HCT116 (cell line): ENCODE data around the gene NAA11. TPM values are rescaled to one million over a fixed set of nuclear protein-coding genes. Genes with fewer than 3 reads are reported as not detected.

Source experiments
- ATAC-seq: fragments of 200-7000 bp; cut with Tn5 transposase; 2 replicates; pipeline ENCODE4 v1.9.1; 2020; ENCODE audit warnings: mild to moderate bottlenecking, moderate library complexity
- BruUV-seq: library from RNA; stranded (reverse); fragments of 400-500 nt; replicated peaks from 2 replicates; lab custom pipeline; 2021; lab: Mats Ljungman, UMichigan
- CTCF ChIA-PET: fragments of 300-600 bp; sonication (Branson Sonifier 250); formaldehyde crosslinking; loops from one replicate; lab custom pipeline; 2021; ENCODE audit warnings: antibody characterized with exemption; lab: Charles Lee
- POLR2A ChIA-PET: fragments of 300-600, 350-600 bp; sonication (Branson Sonifier 250); formaldehyde crosslinking; loops from one replicate; lab custom pipeline; 2021; ENCODE audit warnings: antibody characterized with exemption; lab: Charles Lee
- RAD21 ChIA-PET, 2 experiments: fragments of 300-600 bp; sonication (Branson Sonifier 250); formaldehyde crosslinking; loops; one replicate each; lab custom pipeline; 2023; ENCODE audit warnings: low total read pairs in 2 of 2; ENCODE audit not compliant: uncharacterized antibody in 2 of 2, unreplicated experiment in 2 of 2, low non-redundant PET in 1 of 2; lab: Charles Lee
- DNase-seq: peaks from one replicate; pipeline ENCODE4 v3.0.0-alpha.2; 2010; ENCODE audit warnings: low read depth, low spot score
- H2AFZ ChIP-seq: fragments of 200-600 bp; shearing (Covaris generic), sonication (generic); 2 replicates; pipeline ENCODE4 v1.6.1; 2017; ENCODE audit warnings: low read depth, mixed run types, mixed read lengths, antibody characterized with exemption, low read length; ENCODE audit not compliant: poor library complexity, severe bottlenecking
- H3K27ac ChIP-seq: 2 replicates; pipeline ENCODE4 v1.5.1; 2012; ENCODE audit warnings: low read depth, low read length
- H3K27me3 ChIP-seq: fragments of 200-600 bp; sonication (generic); 2 replicates; pipeline ENCODE4 v1.6.1; 2016; ENCODE audit warnings: mixed run types, low read length, mixed read lengths; ENCODE audit not compliant: insufficient read depth
- H3K36me3 ChIP-seq, 2 experiments: fragments of 200-500 bp in 1 of 2; fragments of 200-600 bp in 1 of 2; sonication (Bioruptor generic) in 1 of 2; sonication (generic) in 1 of 2; 2 replicates each; pipeline versions ENCODE4 v1.5.1 to v1.6.1; 2014 to 2016; ENCODE audit warnings: low read length in 2 of 2, inconsistent platforms in 1 of 2, mixed read lengths in 1 of 2, mixed run types in 1 of 2; ENCODE audit not compliant: insufficient read depth in 2 of 2, control insufficient read depth in 1 of 2
- H3K4me1 ChIP-seq, 2 experiments: fragments of 200-600 bp in 1 of 2; sonication (generic) in 1 of 2; 2 replicates each; pipeline versions ENCODE4 v1.5.1 to v1.6.1; 2012 to 2017; ENCODE audit warnings: low read length in 2 of 2, inconsistent platforms in 1 of 2, mild to moderate bottlenecking in 1 of 2, mixed read lengths in 1 of 2, mixed run types in 1 of 2, moderate library complexity in 1 of 2; ENCODE audit not compliant: insufficient read depth in 2 of 2, control insufficient read depth in 1 of 2
- H3K4me2 ChIP-seq: fragments of 200-600 bp; sonication (generic); 2 replicates; pipeline ENCODE4 v1.6.1; 2017; ENCODE audit warnings: mixed run types, low read length, mixed read lengths
- H3K4me3 ChIP-seq, 2 experiments: fragments of 200-600 bp in 1 of 2; sonication (generic) in 1 of 2; replicated peaks in 1 of 2; 2 replicates each; pipeline ENCODE4 v1.5.1; 2011 to 2016; ENCODE audit warnings: low read length in 2 of 2, control low read depth in 1 of 2, low read depth in 1 of 2, mild to moderate bottlenecking in 1 of 2, mixed read lengths in 1 of 2, mixed run types in 1 of 2
- H3K79me2 ChIP-seq: fragments of 200-600 bp; sonication (generic); 2 replicates; pipeline ENCODE4 v1.6.1; 2017; ENCODE audit warnings: mild to moderate bottlenecking, mixed run types, low read length, moderate library complexity, mixed read lengths; ENCODE audit not compliant: insufficient read depth
- H3K9ac ChIP-seq: fragments of 200-600 bp; sonication (generic); 2 replicates; pipeline ENCODE4 v1.6.1; 2016; ENCODE audit warnings: low read length, mixed read lengths
- H3K9me2 ChIP-seq: fragments of 200-600 bp; sonication (generic), shearing (Covaris generic); 2 replicates; pipeline ENCODE4 v1.6.1; 2017; ENCODE audit warnings: mixed run types, mild to moderate bottlenecking, moderate library complexity; ENCODE audit not compliant: insufficient read depth
- H3K9me3 ChIP-seq, 2 experiments: fragments of 200-500 bp in 1 of 2; fragments of 200-600 bp in 1 of 2; sonication (Bioruptor generic) in 1 of 2; sonication (generic) in 1 of 2; 2 replicates each; pipeline ENCODE4 v1.6.1; 2014 to 2017; ENCODE audit warnings: low read length in 2 of 2, mixed read lengths in 2 of 2, inconsistent platforms in 1 of 2, low read depth in 1 of 2, mild to moderate bottlenecking in 1 of 2, mixed run types in 1 of 2, moderate library complexity in 1 of 2; ENCODE audit not compliant: control insufficient read depth in 1 of 2, insufficient read depth in 1 of 2
- H4K20me1 ChIP-seq: fragments of 200-600 bp; sonication (generic), shearing (Covaris generic); 2 replicates; pipeline ENCODE4 v1.6.1; 2017; ENCODE audit warnings: mixed run types, mild to moderate bottlenecking, moderate library complexity; ENCODE audit not compliant: insufficient read depth
- EGR1 ChIP-seq: IDR thresholded peaks from 2 replicates; pipeline ENCODE4 v1.6.1; 2012; ENCODE audit warnings: low read depth
- ELF1 ChIP-seq: IDR thresholded peaks from 2 replicates; pipeline ENCODE4 v1.6.1; 2012; ENCODE audit warnings: low read depth, borderline replicate concordance
- EZH2 ChIP-seq: fragments of 200-600 bp; sonication (generic); IDR thresholded peaks from 2 replicates; pipeline ENCODE4 v1.6.1; 2017; ENCODE audit warnings: antibody characterized with exemption, mixed run types
- EZH2phosphoT487 ChIP-seq: fragments of 200-600 bp; IDR thresholded peaks from 2 replicates; pipeline ENCODE4 v1.6.1; 2018; ENCODE audit warnings: antibody characterized with exemption, borderline replicate concordance
- FOSL1 ChIP-seq: IDR thresholded peaks from 2 replicates; pipeline ENCODE4 v1.6.1; 2012; ENCODE audit warnings: low read depth
- MAX ChIP-seq: IDR thresholded peaks from 2 replicates; pipeline ENCODE4 v1.6.1; 2012
- POLR2A ChIP-seq: IDR thresholded peaks from 2 replicates; pipeline ENCODE4 v1.7.0; 2011; ENCODE audit warnings: borderline replicate concordance; ENCODE audit not compliant: insufficient read depth, insufficient read length; ENCODE audit errors: extremely low read depth
- POLR2AphosphoS5 ChIP-seq: IDR thresholded peaks from 2 replicates; pipeline ENCODE4 v1.6.1; 2011; ENCODE audit warnings: mild to moderate bottlenecking, low read depth, low read length, moderate library complexity
- RAD21 ChIP-seq: IDR thresholded peaks from 2 replicates; pipeline ENCODE4 v1.6.1; 2012; ENCODE audit warnings: low read depth, mild to moderate bottlenecking
- SRF ChIP-seq: IDR thresholded peaks from 2 replicates; pipeline ENCODE4 v1.6.1; 2012; ENCODE audit warnings: low read depth
- TCF7L2 ChIP-seq: IDR thresholded peaks from 2 replicates; pipeline ENCODE4 v1.7.0; 2011; ENCODE audit warnings: borderline replicate concordance, inconsistent platforms; ENCODE audit not compliant: insufficient read depth, insufficient read length; ENCODE audit errors: extremely low read depth
- YY1 ChIP-seq: IDR thresholded peaks from 2 replicates; pipeline ENCODE4 v1.6.1; 2011; ENCODE audit warnings: low read length, low read depth, moderate library complexity, mild to moderate bottlenecking; ENCODE audit not compliant: insufficient replicate concordance; ENCODE audit errors: extremely low read depth
- intact Hi-C: fragments of 100-400 bp; cut with micrococcal nuclease; formaldehyde crosslinking; loops from 2 replicates; pipeline ENCODE4 v1.10.0; 2022
- total RNA-seq: library from RNA; stranded (reverse); gene quantifications from one replicate; pipeline ENCODE4 v1.2.1, GENCODE V29; 2021; ENCODE audit not compliant: unreplicated experiment

The NAA11 gene
- total RNA-seq, 1 experiment from 2014 or later: not detected

- no peaks in the 10 kb centered on the region for H3K9me2 ChIP-seq
- H3K36me3 ChIP-seq: no peaks in the 10 kb centered on the region
- peaks cover 18% of the 10 kb centered on the region; the same call in 1 of the 2 replicates for H3K27me3 ChIP-seq
- no peaks in the 10 kb centered on the region for H3K4me1 ChIP-seq
- RAD21 ChIA-PET: no interaction called here
- no peak overlapping the region for H3K9ac ChIP-seq
- DNase-seq: no peak
- no peak overlapping the region for H2AFZ ChIP-seq
- TF ChIP-seq POLR2AphosphoS5 (no peak), TCF7L2 (peak; percentile 29)
- H3K4me2 ChIP-seq: no peak overlapping the region
- no peaks in the 10 kb centered on the region for H3K9me3 ChIP-seq
- no peaks in the 10 kb centered on the region for H4K20me1 ChIP-seq
- no peaks in the 10 kb centered on the region for H3K79me2 ChIP-seq
- ATAC-seq: no peak
- H3K4me3 ChIP-seq: no peak overlapping the region
- intact Hi-C loops: no loop called here
- POLR2A ChIA-PET: no interaction called here
- BruUV-seq: no TSS peak
- H3K27ac ChIP-seq: no peak overlapping the region
- CTCF ChIA-PET: no interaction called here
These were observed 31.8 kb downstream of the NAA11 start for GRCh38 chr4:79294064-79294463.

- POLR2A ChIA-PET: no interaction called here
- H3K9me3 ChIP-seq: no peaks in the 10 kb centered on the region
- TF ChIP-seq POLR2A (no peak), EZH2phosphoT487 (no peak), ELF1 (no peak), EZH2 (no peak), SRF (no peak), YY1 (no peak), FOSL1 (no peak), TCF7L2 (no peak), RAD21 (no peak), EGR1 (no peak), MAX (no peak)
- H3K4me1 ChIP-seq: no peaks in the 10 kb centered on the region
- no peaks in the 10 kb centered on the region for H3K9me2 ChIP-seq
- CTCF ChIA-PET: no interaction called here
- H2AFZ ChIP-seq: no peak overlapping the region
- no peak for DNase-seq
- ATAC-seq: no peak
- H3K36me3 ChIP-seq: no peaks in the 10 kb centered on the region
- peaks cover 21% of the 10 kb centered on the region; the same call in 1 of the 2 replicates for H3K27me3 ChIP-seq
- no TSS peak for BruUV-seq
- no peak overlapping the region for H3K4me3 ChIP-seq
- intact Hi-C loops: no loop called here
- H3K9ac ChIP-seq: no peak overlapping the region
- no peak overlapping the region for H3K4me2 ChIP-seq
- RAD21 ChIA-PET: no interaction called here
- no peaks in the 10 kb centered on the region for H3K79me2 ChIP-seq
- no peak overlapping the region for H3K27ac ChIP-seq
- H4K20me1 ChIP-seq: no peaks in the 10 kb centered on the region
These were observed 33.9 kb downstream of the NAA11 start for GRCh38 chr4:79292008-79292407.
